Spleen (tissue), 11 donors: Measurements from ENCODE around the gene TCEANC2. TPM values are rescaled to one million over a fixed set of nuclear protein-coding genes. Genes with fewer than 3 reads are reported as not detected.

Source experiments
- DNase-seq: peaks from one replicate; pipeline ENCODE4 v3.0.0-alpha.2; 2020
- H3K27ac ChIP-seq, 8 donors: fragments of 200-600 bp; sonication (generic) in 7 of 8; 1 replicate in 4 of 8; 2 replicates in 4 of 8; pipeline versions ENCODE4 v1.5.0 to v1.8.0; 2016 to 2021; ENCODE audit warnings: inconsistent platforms in 4 of 8, mild to moderate bottlenecking in 4 of 8, moderate library complexity in 1 of 8
- H3K27me3 ChIP-seq, 7 donors: fragments of 200-600 bp; sonication (generic) in 6 of 7; replicated peaks in 1 of 7; 1 replicate in 4 of 7; 2 replicates in 3 of 7; pipeline versions ENCODE4 v1.5.0 to v1.8.0; 2016 to 2021; ENCODE audit warnings: inconsistent platforms in 3 of 7, mild to moderate bottlenecking in 1 of 7
- H3K36me3 ChIP-seq, 6 donors: fragments of 200-600 bp; sonication (generic) in 5 of 6; 1 replicate in 4 of 6; 2 replicates in 2 of 6; pipeline versions ENCODE4 v1.5.0 to v1.8.0; 2016 to 2021; ENCODE audit warnings: inconsistent platforms in 2 of 6
- H3K4me1 ChIP-seq, 6 donors: fragments of 200-600 bp; sonication (generic) in 5 of 6; 1 replicate in 3 of 6; 2 replicates in 3 of 6; pipeline versions ENCODE4 v1.5.0 to v1.8.0; 2016 to 2021; ENCODE audit warnings: inconsistent platforms in 3 of 6
- H3K4me3 ChIP-seq, 8 donors: fragments of 200-600 bp; sonication (generic) in 7 of 8; 1 replicate in 4 of 8; 2 replicates in 4 of 8; pipeline versions ENCODE4 v1.5.0 to v1.8.0; 2016 to 2021; ENCODE audit warnings: inconsistent platforms in 4 of 8, mild to moderate bottlenecking in 4 of 8, moderate library complexity in 2 of 8
- H3K9me3 ChIP-seq, 8 donors: fragments of 200-600 bp; sonication (generic) in 7 of 8; 1 replicate in 4 of 8; 2 replicates in 4 of 8; pipeline versions ENCODE4 v1.5.0 to v1.8.0; 2016 to 2021; ENCODE audit warnings: inconsistent platforms in 4 of 8
- POLR2A ChIP-seq, 3 donors: fragments of 450-650 bp; IDR thresholded peaks; one replicate each; pipeline ENCODE4 v1.5.1; 2017; ENCODE audit warnings: antibody characterized with exemption in 3 of 3, mild to moderate bottlenecking in 1 of 3
- POLR2AphosphoS5 ChIP-seq, 3 donors: sonication (generic); formaldehyde crosslinking; IDR thresholded peaks; one replicate each; pipeline ENCODE4 v1.5.1; 2017; ENCODE audit warnings: antibody characterized with exemption in 3 of 3
- WGBS, 5 donors: extraction: QIAGEN DNeasy Blood & Tissue Kit in 3 of 5; methylation state at CpG; one replicate each; pipeline versions ENCODE4 v1.1.5 to v1.1.7; 2013 to 2018; 5-methylcytosine and 5-hydroxymethylcytosine counted together
- intact Hi-C: fragments of 100-400 bp; cut with DNase I; formaldehyde crosslinking; loops from one replicate; pipeline ENCODE4 v1.15.0; 2023; ENCODE audit warnings: low total_unique reads
- polyA plus RNA-seq, 3 donors: library from polyadenylated mRNA; stranded (reverse); fragments of 200-250 nt; gene quantifications; one replicate each; pipeline ENCODE4 v1.2.1, GENCODE V29; 2013
- total RNA-seq, 7 donors: library from RNA; depleted of rRNA in 3 of 7; stranded (reverse); fragments of >200 nt in 3 of 7; fragmentation: NEBNext Ultra II Directional in 4 of 7; extraction: Animal tissue kit (Norgen Biotek cat#: 25700) in 4 of 7; gene quantifications; one replicate each; pipeline versions ENCODE4 v1.1.0 to v1.2.1, GENCODE V29; 2016 to 2021
- TF ChIP-seq, protein P1 (sequence below), 11 experiments: fragments of 200-600 bp in 7 of 11; fragments of 450-650 bp in 4 of 11; sonication (generic) in 4 of 11; IDR thresholded peaks in 8 of 11; conservative IDR thresholded peaks in 3 of 11; 1 replicate in 7 of 11; 2 replicates in 4 of 11; pipeline versions ENCODE4 v1.4.0 to v1.8.0; 2016 to 2021; ENCODE audit warnings: antibody characterized with exemption in 11 of 11, inconsistent platforms in 4 of 11, mild to moderate bottlenecking in 1 of 11
- donor health status: healthy with polysubstance abuse.
- donor health status: DM: no; HTN: no; CAD: no; lungs with moderate emphysema.
- donor health status: DM: no; HTN: no; CAD: no.
- donor health status: Bipolar disorder and iron deficiency.
- donor health status: healthy.
- donor health status: DM: no; HTN: no; CAD: no.
- donor health status: DM: yes; HTN: yes; CAD: no.

Gene TCEANC2
- total and polyA plus RNA-seq, 10 donors, result 1.9 to 12.7 (median 6.4) TPM

DNA sequence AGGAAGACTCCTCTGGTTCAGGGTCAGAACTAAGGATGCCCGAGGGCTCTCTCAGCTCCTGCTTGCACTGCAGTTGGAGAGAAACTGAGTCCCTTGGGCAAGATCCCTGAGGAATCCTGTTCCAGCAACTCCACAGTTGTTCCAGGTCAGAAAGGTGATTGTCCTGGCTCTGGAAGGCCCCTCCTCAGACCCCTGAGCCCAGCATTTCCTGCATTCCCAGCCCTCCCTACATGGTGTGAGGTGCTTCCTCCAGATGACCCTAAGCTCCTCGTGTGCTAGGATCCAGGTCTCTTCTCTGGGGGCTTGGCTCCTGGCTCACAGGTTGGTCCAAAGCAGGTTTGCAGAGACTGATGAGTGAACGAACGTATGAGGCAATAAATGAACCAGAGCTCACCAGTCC lies 46.9 kb upstream of the TCEANC2 start:
- H3K27me3 ChIP-seq, result peaks cover 0 to 19% (median 0%) of the 10 kb centered on the region in 7 donors
- no peaks in the 10 kb centered on the region for H3K9me3 ChIP-seq
- no peaks in the 10 kb centered on the region for H3K4me1 ChIP-seq
- no peak for DNase-seq
- no peak overlapping the region for H3K4me3 ChIP-seq
- TF ChIP-seq POLR2A (IDR thresholded peaks at IDR 0.05) (no peak), POLR2AphosphoS5 (IDR thresholded peaks at IDR 0.05) (no peak)
- TF ChIP-seq, protein P1, sequence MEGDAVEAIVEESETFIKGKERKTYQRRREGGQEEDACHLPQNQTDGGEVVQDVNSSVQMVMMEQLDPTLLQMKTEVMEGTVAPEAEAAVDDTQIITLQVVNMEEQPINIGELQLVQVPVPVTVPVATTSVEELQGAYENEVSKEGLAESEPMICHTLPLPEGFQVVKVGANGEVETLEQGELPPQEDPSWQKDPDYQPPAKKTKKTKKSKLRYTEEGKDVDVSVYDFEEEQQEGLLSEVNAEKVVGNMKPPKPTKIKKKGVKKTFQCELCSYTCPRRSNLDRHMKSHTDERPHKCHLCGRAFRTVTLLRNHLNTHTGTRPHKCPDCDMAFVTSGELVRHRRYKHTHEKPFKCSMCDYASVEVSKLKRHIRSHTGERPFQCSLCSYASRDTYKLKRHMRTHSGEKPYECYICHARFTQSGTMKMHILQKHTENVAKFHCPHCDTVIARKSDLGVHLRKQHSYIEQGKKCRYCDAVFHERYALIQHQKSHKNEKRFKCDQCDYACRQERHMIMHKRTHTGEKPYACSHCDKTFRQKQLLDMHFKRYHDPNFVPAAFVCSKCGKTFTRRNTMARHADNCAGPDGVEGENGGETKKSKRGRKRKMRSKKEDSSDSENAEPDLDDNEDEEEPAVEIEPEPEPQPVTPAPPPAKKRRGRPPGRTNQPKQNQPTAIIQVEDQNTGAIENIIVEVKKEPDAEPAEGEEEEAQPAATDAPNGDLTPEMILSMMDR (IDR thresholded peaks at IDR 0.05 in 8 of 11, conservative IDR thresholded peaks at IDR 0.05 in 3 of 11), result no peak
- H3K36me3 ChIP-seq, result no peaks in the 10 kb centered on the region
- H3K27ac ChIP-seq, result no peak overlapping the region
- intact Hi-C loops, result no loop called here
- WGBS, 5 donors, result 69 to 83% (median 74%) methylated on average over 4 of the region's 4 CpGs

- peaks cover 0 to 21% (median 0%) of the 10 kb centered on the region in 7 donors for H3K27me3 ChIP-seq
- no peak overlapping the region for H3K4me3 ChIP-seq
- no peaks in the 10 kb centered on the region for H3K9me3 ChIP-seq
- H3K4me1 ChIP-seq, result no peaks in the 10 kb centered on the region
- H3K36me3 ChIP-seq, result no peaks in the 10 kb centered on the region
- DNase-seq, result no peak
- TF ChIP-seq POLR2AphosphoS5 (IDR thresholded peaks at IDR 0.05), result no peak
- TF ChIP-seq POLR2A (IDR thresholded peaks at IDR 0.05), result no peak
- TF ChIP-seq, protein P1 (IDR thresholded peaks at IDR 0.05 in 8 of 11, conservative IDR thresholded peaks at IDR 0.05 in 3 of 11), result no peak
- WGBS, 5 donors, result 87 to 93% (median 92%) methylated on average over 4 of the region's 4 CpGs
- intact Hi-C loops, result no loop called here
- no peak overlapping the region for H3K27ac ChIP-seq
Observed at GRCh38 chr1:54007613-54008012, 45.8 kb upstream of the TCEANC2 start.

- intact Hi-C loops, result no loop called here
- Histone ChIP-seq H3K27ac (no peak overlapping the region), H3K27me3 (peaks cover 0 to 26% (median 0%) of the 10 kb centered on the region in 7 donors), H3K9me3 (no peaks in the 10 kb centered on the region), H3K4me3 (no peak overlapping the region), H3K4me1 (no peaks in the 10 kb centered on the region), H3K36me3 (no peaks in the 10 kb centered on the region)
- 83 to 93% (median 91%) methylated on average over 9 to 13 of the region's 13 CpGs for WGBS, 5 donors
- DNase-seq, result no peak
- TF ChIP-seq POLR2AphosphoS5 (IDR thresholded peaks at IDR 0.05), result no peak
- TF ChIP-seq POLR2A (IDR thresholded peaks at IDR 0.05), result no peak
- TF ChIP-seq, protein P1 (IDR thresholded peaks at IDR 0.05 in 8 of 11, conservative IDR thresholded peaks at IDR 0.05 in 3 of 11), result no peak
Observed at GRCh38 chr1:54008876-54009275, 44.5 kb upstream of the TCEANC2 start.

DNA sequence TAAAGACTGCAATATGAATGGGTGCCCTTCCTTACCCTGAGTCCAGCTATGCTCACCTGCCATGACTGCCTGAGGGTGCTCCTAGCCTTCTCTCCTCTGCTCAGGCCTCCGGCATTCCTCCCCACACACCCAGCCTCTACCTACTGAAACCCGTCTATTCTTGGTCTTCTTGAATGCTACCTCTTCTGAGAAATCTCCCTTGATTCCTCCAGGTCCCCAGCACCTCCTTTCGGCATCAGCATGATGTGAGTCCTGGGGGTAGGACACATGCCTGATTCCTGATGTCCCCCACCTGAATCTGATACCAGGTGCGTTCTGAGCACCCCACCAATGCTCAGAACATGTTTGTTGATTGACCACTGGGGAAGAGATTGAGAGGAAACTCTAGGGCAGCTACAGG lies 44.0 kb upstream of the TCEANC2 start:
- DNase-seq, result no peak
- 83 to 88% (median 84%) methylated on average over 4 of the region's 4 CpGs for WGBS, 5 donors

More for the DNA sequence above, 44.0 kb upstream of the TCEANC2 start:
- H3K4me3 ChIP-seq, result no peak overlapping the region
- no peaks in the 10 kb centered on the region for H3K9me3 ChIP-seq
- peaks cover 0 to 31% (median 0%) of the 10 kb centered on the region in 7 donors for H3K27me3 ChIP-seq
- intact Hi-C loops, result no loop called here
- no peaks in the 10 kb centered on the region for H3K4me1 ChIP-seq
- TF ChIP-seq POLR2A (IDR thresholded peaks at IDR 0.05), result no peak
- TF ChIP-seq, protein P1 (IDR thresholded peaks at IDR 0.05 in 8 of 11, conservative IDR thresholded peaks at IDR 0.05 in 3 of 11), result no peak
- no peak for TF ChIP-seq POLR2AphosphoS5 (IDR thresholded peaks at IDR 0.05)
- H3K36me3 ChIP-seq, result no peaks in the 10 kb centered on the region
- H3K27ac ChIP-seq, result no peak overlapping the region
